Prostate gland (tissue), 2 donors: ENCODE data around the gene FRG1.
"Not testable (repeated sequence)": the region's sequence is repeated elsewhere in the genome, so short reads cannot be mapped to it uniquely, and the experiment has no call there.

Source experiments
- POLR2A ChIP-seq: fragments of 450-650 bp; IDR thresholded peaks from one replicate; pipeline ENCODE4 v1.6.1; 2016; ENCODE audit warnings: antibody characterized with exemption, mild to moderate bottlenecking
- POLR2AphosphoS5 ChIP-seq: sonication (generic); formaldehyde crosslinking; IDR thresholded peaks from one replicate; pipeline ENCODE4 v1.6.1; 2017; ENCODE audit warnings: antibody characterized with exemption
- TF ChIP-seq, protein P1 (sequence below), 4 experiments: fragments of 200-600 bp in 2 of 4; fragments of 450-650 bp in 2 of 4; sonication (generic) in 2 of 4; IDR thresholded peaks; 1 replicate in 3 of 4; 2 replicates in 1 of 4; pipeline ENCODE4 v1.5.1; 2016 to 2019; ENCODE audit warnings: antibody characterized with exemption in 4 of 4, mild to moderate bottlenecking in 2 of 4, moderate library complexity in 2 of 4

GRCh38 chr4:189926742-189927141 is 13.9 kb upstream of the FRG1 start:
- TF ChIP-seq, protein P1, sequence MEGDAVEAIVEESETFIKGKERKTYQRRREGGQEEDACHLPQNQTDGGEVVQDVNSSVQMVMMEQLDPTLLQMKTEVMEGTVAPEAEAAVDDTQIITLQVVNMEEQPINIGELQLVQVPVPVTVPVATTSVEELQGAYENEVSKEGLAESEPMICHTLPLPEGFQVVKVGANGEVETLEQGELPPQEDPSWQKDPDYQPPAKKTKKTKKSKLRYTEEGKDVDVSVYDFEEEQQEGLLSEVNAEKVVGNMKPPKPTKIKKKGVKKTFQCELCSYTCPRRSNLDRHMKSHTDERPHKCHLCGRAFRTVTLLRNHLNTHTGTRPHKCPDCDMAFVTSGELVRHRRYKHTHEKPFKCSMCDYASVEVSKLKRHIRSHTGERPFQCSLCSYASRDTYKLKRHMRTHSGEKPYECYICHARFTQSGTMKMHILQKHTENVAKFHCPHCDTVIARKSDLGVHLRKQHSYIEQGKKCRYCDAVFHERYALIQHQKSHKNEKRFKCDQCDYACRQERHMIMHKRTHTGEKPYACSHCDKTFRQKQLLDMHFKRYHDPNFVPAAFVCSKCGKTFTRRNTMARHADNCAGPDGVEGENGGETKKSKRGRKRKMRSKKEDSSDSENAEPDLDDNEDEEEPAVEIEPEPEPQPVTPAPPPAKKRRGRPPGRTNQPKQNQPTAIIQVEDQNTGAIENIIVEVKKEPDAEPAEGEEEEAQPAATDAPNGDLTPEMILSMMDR (IDR thresholded peaks at IDR 0.05): not testable (repeated sequence)
- TF ChIP-seq POLR2AphosphoS5, POLR2A: not testable (repeated sequence)
